GM18517 (cell line): ENCODE data around the gene KCNMB1.

Source experiments
- ATAC-seq: cut with Tn5 transposase; IDR thresholded peaks from one replicate; pipeline ENCODE4 v1.9.1; 2021; ENCODE audit warnings: mild to moderate bottlenecking, moderate library complexity; ENCODE audit not compliant: unreplicated experiment

KCNMB1 gene

GRCh38 chr5:170345971-170346370, 43.2 kb downstream of the KCNMB1 start:
- ATAC-seq, result no peak

- no peak for ATAC-seq
These were observed 46.0 kb downstream of the KCNMB1 start for GRCh38 chr5:170343177-170343576.

GRCh38 chr5:170342153-170342725, 46.9 kb downstream of the KCNMB1 start:
- no peak for ATAC-seq

GRCh38 chr5:170341545-170341944, 47.6 kb downstream of the KCNMB1 start:
- ATAC-seq, result no peak

- ATAC-seq, result no peak
These were observed 49.4 kb downstream of the KCNMB1 start for GRCh38 chr5:170339780-170340167.

- ATAC-seq, result peak; percentile 76
These were observed 50.0 kb downstream of the KCNMB1 start for GRCh38 chr5:170338933-170339779.

GRCh38 chr5:170338291-170338690, 50.9 kb downstream of the KCNMB1 start:
- ATAC-seq, result no peak

GRCh38 chr5:170337045-170337733, 52.0 kb downstream of the KCNMB1 start:
- ATAC-seq, result no peak

GRCh38 chr5:170336065-170336464, 53.1 kb downstream of the KCNMB1 start:
- ATAC-seq, result no peak

GRCh38 chr5:170334626-170335025, 54.5 kb downstream of the KCNMB1 start:
- ATAC-seq, result no peak

- ATAC-seq, result peak; percentile 66
These were observed 55.8 kb downstream of the KCNMB1 start for GRCh38 chr5:170333161-170333910.

- no peak for ATAC-seq
These were observed 57.1 kb downstream of the KCNMB1 start for GRCh38 chr5:170332058-170332457.

- no peak for ATAC-seq
These were observed 58.6 kb downstream of the KCNMB1 start for GRCh38 chr5:170330568-170331054.

- ATAC-seq, result no peak
These were observed 59.6 kb downstream of the KCNMB1 start for GRCh38 chr5:170329524-170329923.

GRCh38 chr5:170327829-170328228, 61.3 kb downstream of the KCNMB1 start:
- no peak for ATAC-seq

GRCh38 chr5:170327168-170327567, 62.0 kb downstream of the KCNMB1 start:
- no peak for ATAC-seq
